ENCODE data around the gene NR1D2. TPM values are rescaled to one million over a fixed set of nuclear protein-coding genes. Genes with fewer than 3 reads are reported as not detected.

The NR1D2 gene
- total and polyA plus RNA-seq, 2 of the 13 experiments (the other 11 are each of a cell fraction or from before 2014, with no cell fraction given), result 5.3 to 8.1 TPM

DNA sequence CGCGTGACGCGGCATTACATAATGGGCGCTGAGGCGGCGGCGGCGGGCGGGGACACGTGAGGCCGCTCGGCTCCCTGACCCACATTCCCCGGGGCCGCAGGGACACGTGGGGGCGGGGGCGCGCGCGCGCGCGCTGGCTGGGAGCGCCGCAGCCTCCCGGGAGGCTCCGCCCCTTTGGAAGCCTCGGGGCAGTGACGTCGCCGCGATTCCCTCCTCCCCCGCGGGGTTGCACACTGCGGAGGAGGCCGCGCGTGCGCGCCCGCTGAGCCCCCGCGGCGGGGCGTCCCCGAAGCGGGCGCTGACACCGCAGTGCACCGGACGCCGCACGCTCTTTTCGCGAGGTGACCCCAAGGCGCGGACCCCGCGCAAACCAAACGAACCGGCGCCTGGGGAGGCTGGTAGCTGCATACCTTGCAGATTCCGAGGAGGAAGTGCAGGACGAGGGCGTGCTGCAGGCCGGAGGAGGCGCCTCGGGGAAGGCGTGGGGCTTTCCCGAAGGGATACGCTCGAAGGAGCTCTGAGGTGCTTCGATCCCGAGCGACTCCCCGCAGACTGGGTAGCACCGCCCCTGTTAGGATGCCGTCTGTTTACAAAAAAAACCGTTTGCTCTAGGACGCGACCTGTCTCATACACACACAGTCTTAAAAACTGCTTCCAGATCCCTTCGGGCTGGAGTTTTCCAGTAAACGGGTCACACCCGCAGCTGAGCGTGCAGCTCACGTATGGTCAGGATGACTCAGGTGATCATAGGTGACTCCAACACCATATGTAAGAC, 1.0 kb downstream of the NR1D2 start (continued):
- TF ChIP-seq, protein P1, sequence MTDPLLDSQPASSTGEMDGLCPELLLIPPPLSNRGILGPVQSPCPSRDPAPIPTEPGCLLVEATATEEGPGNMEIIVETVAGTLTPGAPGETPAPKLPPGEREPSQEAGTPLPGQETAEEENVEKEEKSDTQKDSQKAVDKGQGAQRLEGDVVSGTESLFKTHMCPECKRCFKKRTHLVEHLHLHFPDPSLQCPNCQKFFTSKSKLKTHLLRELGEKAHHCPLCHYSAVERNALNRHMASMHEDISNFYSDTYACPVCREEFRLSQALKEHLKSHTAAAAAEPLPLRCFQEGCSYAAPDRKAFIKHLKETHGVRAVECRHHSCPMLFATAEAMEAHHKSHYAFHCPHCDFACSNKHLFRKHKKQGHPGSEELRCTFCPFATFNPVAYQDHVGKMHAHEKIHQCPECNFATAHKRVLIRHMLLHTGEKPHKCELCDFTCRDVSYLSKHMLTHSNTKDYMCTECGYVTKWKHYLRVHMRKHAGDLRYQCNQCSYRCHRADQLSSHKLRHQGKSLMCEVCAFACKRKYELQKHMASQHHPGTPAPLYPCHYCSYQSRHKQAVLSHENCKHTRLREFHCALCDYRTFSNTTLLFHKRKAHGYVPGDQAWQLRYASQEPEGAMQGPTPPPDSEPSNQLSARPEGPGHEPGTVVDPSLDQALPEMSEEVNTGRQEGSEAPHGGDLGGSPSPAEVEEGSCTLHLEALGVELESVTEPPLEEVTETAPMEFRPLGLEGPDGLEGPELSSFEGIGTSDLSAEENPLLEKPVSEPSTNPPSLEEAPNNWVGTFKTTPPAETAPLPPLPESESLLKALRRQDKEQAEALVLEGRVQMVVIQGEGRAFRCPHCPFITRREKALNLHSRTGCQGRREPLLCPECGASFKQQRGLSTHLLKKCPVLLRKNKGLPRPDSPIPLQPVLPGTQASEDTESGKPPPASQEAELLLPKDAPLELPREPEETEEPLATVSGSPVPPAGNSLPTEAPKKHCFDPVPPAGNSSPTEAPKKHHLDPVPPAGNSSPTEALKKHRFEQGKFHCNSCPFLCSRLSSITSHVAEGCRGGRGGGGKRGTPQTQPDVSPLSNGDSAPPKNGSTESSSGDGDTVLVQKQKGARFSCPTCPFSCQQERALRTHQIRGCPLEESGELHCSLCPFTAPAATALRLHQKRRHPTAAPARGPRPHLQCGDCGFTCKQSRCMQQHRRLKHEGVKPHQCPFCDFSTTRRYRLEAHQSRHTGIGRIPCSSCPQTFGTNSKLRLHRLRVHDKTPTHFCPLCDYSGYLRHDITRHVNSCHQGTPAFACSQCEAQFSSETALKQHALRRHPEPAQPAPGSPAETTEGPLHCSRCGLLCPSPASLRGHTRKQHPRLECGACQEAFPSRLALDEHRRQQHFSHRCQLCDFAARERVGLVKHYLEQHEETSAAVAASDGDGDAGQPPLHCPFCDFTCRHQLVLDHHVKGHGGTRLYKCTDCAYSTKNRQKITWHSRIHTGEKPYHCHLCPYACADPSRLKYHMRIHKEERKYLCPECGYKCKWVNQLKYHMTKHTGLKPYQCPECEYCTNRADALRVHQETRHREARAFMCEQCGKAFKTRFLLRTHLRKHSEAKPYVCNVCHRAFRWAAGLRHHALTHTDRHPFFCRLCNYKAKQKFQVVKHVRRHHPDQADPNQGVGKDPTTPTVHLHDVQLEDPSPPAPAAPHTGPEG (CRISPR knock-in tag; IDR thresholded peaks at IDR 0.05), result peak; percentile 76; the same call in 1 of the 2 replicates
- TF ChIP-seq DPF2 (CRISPR knock-in tag; IDR thresholded peaks at IDR 0.05; ENCODE audit: borderline replicate concordance, low read depth) (0 out of 2 replicates have a peak, but pooled peaks have one; percentile 15), MEIS1 (CRISPR knock-in tag; IDR thresholded peaks at IDR 0.05; ENCODE audit: borderline replicate concordance) (peak; percentile 63; the same call in 1 of the 2 replicates), CENPT (CRISPR knock-in tag; IDR thresholded peaks at IDR 0.05; ENCODE audit: low read depth) (peak; percentile 36; the same call in 1 of the 2 replicates), MTA1 (CRISPR knock-in tag; IDR thresholded peaks at IDR 0.05; ENCODE audit: borderline replicate concordance) (no peak), RFXAP (CRISPR knock-in tag; IDR thresholded peaks at IDR 0.05; ENCODE audit: borderline replicate concordance) (peak; percentile 44; the same call in 1 of the 2 replicates), KLF16 (CRISPR knock-in tag; IDR thresholded peaks at IDR 0.05) (peak in 1 of 2 experiments; percentile 74; a peak in 2 of 4 replicates), ZNF44 (CRISPR knock-in tag; IDR thresholded peaks at IDR 0.05) (0 out of 2 replicates have a peak, but pooled peaks have one; percentile 87)
- TF ChIP-seq, protein P2, sequence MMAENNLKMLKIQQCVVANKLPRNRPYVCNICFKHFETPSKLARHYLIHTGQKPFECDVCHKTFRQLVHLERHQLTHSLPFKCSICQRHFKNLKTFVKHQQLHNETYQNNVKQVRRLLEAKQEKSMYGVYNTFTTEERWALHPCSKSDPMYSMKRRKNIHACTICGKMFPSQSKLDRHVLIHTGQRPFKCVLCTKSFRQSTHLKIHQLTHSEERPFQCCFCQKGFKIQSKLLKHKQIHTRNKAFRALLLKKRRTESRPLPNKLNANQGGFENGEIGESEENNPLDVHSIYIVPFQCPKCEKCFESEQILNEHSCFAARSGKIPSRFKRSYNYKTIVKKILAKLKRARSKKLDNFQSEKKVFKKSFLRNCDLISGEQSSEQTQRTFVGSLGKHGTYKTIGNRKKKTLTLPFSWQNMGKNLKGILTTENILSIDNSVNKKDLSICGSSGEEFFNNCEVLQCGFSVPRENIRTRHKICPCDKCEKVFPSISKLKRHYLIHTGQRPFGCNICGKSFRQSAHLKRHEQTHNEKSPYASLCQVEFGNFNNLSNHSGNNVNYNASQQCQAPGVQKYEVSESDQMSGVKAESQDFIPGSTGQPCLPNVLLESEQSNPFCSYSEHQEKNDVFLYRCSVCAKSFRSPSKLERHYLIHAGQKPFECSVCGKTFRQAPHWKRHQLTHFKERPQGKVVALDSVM (CRISPR knock-in tag; IDR thresholded peaks at IDR 0.05), result peak; percentile 57; the same call in 1 of the 2 replicates
- TF ChIP-seq, protein P3, sequence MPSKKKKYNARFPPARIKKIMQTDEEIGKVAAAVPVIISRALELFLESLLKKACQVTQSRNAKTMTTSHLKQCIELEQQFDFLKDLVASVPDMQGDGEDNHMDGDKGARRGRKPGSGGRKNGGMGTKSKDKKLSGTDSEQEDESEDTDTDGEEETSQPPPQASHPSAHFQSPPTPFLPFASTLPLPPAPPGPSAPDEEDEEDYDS (CRISPR knock-in tag; IDR thresholded peaks at IDR 0.05), result peak; percentile 12; the same call in 1 of the 2 replicates
- TF ChIP-seq, protein P4, sequence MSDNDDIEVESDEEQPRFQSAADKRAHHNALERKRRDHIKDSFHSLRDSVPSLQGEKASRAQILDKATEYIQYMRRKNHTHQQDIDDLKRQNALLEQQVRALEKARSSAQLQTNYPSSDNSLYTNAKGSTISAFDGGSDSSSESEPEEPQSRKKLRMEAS (IDR thresholded peaks at IDR 0.05), result peak; percentile 98

Data from HepG2 (cell line).